Skeletal muscle tissue (tissue), 4 donors: ENCODE data around the gene ALAD. TPM values are rescaled to one million over a fixed set of nuclear protein-coding genes. Genes with fewer than 3 reads are reported as not detected.

Experiments
- H3K27ac ChIP-seq: one replicate; pipeline ENCODE4 v1.7.0; 2013; ENCODE audit warnings: mild to moderate bottlenecking, low read depth, low read length, inconsistent platforms
- H3K27me3 ChIP-seq, 3 donors: one replicate each; pipeline ENCODE4 v1.7.0; 2013; ENCODE audit warnings: low read length in 3 of 3; ENCODE audit not compliant: control insufficient read depth in 3 of 3, insufficient read depth in 3 of 3
- H3K36me3 ChIP-seq, 3 donors: one replicate each; pipeline ENCODE4 v1.7.0; 2013; ENCODE audit warnings: low read length in 3 of 3; ENCODE audit not compliant: control insufficient read depth in 3 of 3, insufficient read depth in 3 of 3
- H3K4me1 ChIP-seq, 3 donors: one replicate each; pipeline ENCODE4 v1.7.0; 2013; ENCODE audit warnings: low read length in 3 of 3, mild to moderate bottlenecking in 3 of 3; ENCODE audit not compliant: control insufficient read depth in 3 of 3, insufficient read depth in 3 of 3
- H3K4me3 ChIP-seq, 3 donors: one replicate each; pipeline ENCODE4 v1.7.0; 2013; ENCODE audit warnings: low read length in 3 of 3
- H3K9ac ChIP-seq, 3 donors: one replicate each; pipeline ENCODE4 v1.7.0; 2013; ENCODE audit warnings: low read length in 3 of 3, mild to moderate bottlenecking in 3 of 3, moderate library complexity in 2 of 3, low read depth in 1 of 3
- H3K9me3 ChIP-seq, 3 donors: one replicate each; pipeline ENCODE4 v1.7.0; 2013; ENCODE audit warnings: low read length in 3 of 3; ENCODE audit not compliant: control insufficient read depth in 3 of 3
- total RNA-seq: library from RNA; depleted of rRNA; stranded (reverse); fragments of >200 nt; gene quantifications from one replicate; pipeline ENCODE4 v1.2.3, GENCODE V29; 2014
- donor health status: Osteomylitis.

ALAD gene
- total RNA-seq, 1 donor from 2014 or later = 8.4 TPM

DNA sequence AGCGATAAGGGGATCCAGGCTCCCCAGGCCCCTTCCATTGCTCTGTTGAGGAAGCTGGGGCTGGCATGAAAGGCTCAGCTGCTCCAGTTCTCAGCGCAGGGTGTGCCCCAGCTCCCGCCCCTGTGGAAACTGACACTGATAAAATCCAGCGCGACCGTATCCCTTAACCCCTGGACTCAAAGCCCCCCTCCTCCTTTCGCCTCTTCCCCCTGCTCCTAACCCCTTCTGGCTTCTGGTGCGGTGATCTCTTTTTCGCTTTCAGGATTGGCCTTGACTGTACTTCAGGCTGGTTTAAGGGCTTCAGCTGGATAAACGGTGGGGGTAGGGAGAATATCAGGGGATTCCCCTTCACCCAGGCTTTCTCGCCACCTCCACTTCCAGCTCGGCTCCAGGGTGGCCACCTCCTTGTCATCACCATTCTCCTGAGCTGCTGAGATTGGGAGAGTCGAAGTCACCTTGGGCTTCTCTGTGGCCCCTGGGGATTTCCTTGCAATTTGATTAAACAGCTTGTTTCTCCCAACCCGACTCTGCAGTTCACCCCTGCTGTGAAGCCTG, 50.9 kb downstream of the ALAD start:
- Histone ChIP-seq H3K4me3 (peak overlapping the region in 2 of 3 donors; percentile 12 to 41), H3K9me3 (no peaks in the 10 kb centered on the region), H3K27ac (no peak overlapping the region), H3K9ac (no peak overlapping the region), H3K36me3 (no peaks in the 10 kb centered on the region), H3K27me3 (peaks cover 29 to 45% (median 33%) of the 10 kb centered on the region in 3 donors), H3K4me1 (peaks cover 6 to 11% (median 9%) of the 10 kb centered on the region in 3 donors)

DNA sequence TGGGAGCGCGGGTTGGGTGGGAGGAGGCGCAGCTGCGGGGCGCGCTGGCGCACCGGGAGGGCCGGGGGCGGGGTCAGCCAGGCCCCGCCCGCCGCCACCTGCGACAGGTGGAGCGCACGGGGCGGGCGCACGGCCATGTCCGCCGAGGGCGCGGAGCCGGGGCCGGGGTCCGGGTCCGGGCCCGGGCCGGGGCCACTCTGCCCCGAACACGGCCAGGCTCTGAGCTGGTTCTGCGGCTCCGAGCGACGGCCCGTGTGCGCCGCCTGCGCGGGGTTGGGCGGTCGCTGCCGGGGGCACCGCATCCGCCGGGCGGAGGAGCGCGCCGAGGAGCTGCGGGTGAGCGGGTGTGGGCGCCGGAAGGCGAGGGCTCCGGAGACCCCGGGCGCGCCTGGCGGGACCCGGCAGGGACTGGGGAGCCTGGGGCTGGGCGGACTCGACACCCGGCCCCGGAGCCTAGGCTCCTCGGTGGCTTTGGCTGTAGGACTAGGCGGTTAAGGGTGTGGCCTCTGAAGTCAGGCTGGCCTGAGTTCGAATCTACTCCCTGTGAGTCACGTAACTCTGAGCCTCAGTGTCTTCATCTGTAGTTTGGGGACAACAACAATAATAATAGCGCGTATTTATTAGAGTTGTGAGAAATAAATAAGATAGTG, 51.5 kb downstream of the ALAD start, which contains the start of gene BSPRY:
TSS of gene BSPRY (plus strand) at position 97 of the 650 bp plus-strand sequence. CDS start at position 136, 39 bp downstream.
- no peak within 1 kb of the TSS for H3K27ac ChIP-seq
- peaks cover 29 to 43% (median 33%) of the 10 kb centered on the region in 3 donors for H3K27me3 ChIP-seq
- H3K9ac ChIP-seq = peak within 1 kb of the TSS in 1 of 3 donors; percentile 57
- peaks cover 6 to 11% (median 9%) of the 10 kb centered on the region in 3 donors for H3K4me1 ChIP-seq
- H3K36me3 ChIP-seq = no peaks in the 10 kb centered on the region
- no peaks in the 10 kb centered on the region for H3K9me3 ChIP-seq
- H3K4me3 ChIP-seq = peak within 1 kb of the TSS in 2 of 3 donors; percentile 27 to 41

DNA sequence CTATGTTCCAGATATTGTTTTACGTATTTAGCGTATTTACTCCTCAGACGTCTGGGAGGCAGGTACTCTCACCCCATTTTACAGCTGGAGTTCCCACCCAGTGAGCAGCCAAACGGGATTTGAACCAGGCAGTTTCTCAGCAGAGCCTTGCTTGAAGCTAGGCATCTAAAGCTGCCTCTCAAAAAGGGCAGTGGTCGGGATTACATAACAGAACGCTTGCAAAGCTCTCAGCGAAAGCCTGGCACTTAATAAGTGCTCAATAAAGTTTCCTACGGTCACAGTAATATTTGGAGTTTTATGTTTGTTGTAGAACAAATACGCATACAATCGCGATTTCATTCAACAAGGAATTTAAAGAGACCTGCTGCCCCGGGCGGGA, 52.0 kb downstream of the ALAD start:
- H3K36me3 ChIP-seq = no peaks in the 10 kb centered on the region
- peaks cover 6 to 11% (median 9%) of the 10 kb centered on the region in 3 donors for H3K4me1 ChIP-seq
- no peak overlapping the region for H3K9ac ChIP-seq
- peaks cover 29 to 38% (median 31%) of the 10 kb centered on the region in 3 donors for H3K27me3 ChIP-seq
- no peak overlapping the region for H3K4me3 ChIP-seq
- H3K9me3 ChIP-seq = no peaks in the 10 kb centered on the region
- no peak overlapping the region for H3K27ac ChIP-seq

DNA sequence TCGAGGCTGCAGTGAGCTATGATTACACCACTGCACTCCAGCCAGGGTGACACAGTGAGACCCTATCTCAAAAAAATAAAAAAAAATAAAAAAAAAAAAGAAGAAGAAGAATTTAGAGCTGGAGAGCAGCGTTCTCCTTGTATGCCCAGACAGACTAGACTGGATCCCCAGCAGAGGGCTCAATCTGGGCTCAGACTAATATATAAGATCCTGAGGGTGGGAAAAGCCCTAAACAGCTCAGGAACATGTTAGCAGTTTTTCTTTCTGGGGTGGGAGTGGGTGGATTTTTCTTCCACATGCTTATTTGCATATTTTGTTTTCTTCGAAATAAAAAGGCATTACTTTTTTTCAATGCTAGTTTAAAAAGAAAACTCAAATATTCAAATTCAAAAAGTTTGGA, 52.6 kb downstream of the ALAD start:
- peaks cover 6 to 13% (median 11%) of the 10 kb centered on the region in 3 donors for H3K4me1 ChIP-seq
- H3K36me3 ChIP-seq = no peaks in the 10 kb centered on the region
- no peak overlapping the region for H3K9ac ChIP-seq
- no peak overlapping the region for H3K4me3 ChIP-seq
- H3K27me3 ChIP-seq = peaks cover 25 to 35% (median 28%) of the 10 kb centered on the region in 3 donors
- no peak overlapping the region for H3K27ac ChIP-seq
- H3K9me3 ChIP-seq = no peaks in the 10 kb centered on the region

DNA sequence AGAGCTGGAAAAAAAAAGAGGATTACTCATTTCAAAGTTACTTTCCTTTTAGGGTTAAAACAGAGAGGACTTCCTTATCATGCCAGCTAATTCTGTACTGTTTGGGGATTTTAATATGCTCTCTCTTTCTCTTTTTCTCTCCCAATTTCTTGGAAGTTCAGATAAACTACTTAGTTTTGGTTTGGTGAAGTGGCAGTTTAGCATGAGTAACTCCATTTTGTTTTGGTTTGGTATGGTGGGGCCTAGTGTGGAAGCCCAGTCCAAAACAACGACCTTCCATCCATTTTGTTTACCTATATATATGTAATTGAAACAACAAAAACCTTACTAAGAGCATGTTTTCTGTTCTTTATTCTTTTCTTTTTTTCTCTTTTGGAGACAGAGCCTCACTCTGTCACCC, 55.4 kb downstream of the ALAD start:
- Histone ChIP-seq H3K4me1 (peaks cover 7 to 16% (median 11%) of the 10 kb centered on the region in 3 donors), H3K9me3 (no peaks in the 10 kb centered on the region), H3K9ac (no peak overlapping the region), H3K27ac (no peak overlapping the region), H3K27me3 (peaks cover 13 to 15% (median 14%) of the 10 kb centered on the region in 3 donors), H3K4me3 (no peak overlapping the region), H3K36me3 (no peaks in the 10 kb centered on the region)

DNA sequence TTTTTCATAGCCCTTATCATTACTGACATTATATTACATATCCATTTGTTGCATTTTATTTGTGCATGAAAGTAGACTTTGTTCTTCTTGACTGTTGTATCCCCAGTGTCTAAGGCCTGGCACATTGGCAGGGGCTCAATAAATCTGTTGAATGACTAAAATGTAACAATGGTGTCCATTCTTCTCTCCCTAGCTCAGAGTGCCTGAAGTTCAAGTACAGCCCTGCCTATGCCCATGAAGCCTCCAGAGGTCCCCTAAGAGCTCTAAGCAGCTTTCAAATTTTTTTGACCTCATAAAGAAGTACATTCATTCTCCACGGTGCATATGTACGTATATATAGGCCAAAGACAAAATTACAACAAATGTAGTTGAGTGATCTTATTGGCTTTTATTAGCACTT, 55.9 kb downstream of the ALAD start:
- no peak overlapping the region for H3K27ac ChIP-seq
- H3K36me3 ChIP-seq = no peaks in the 10 kb centered on the region
- H3K4me1 ChIP-seq = peaks cover 6 to 13% (median 6%) of the 10 kb centered on the region in 3 donors
- H3K4me3 ChIP-seq = no peak overlapping the region
- H3K9ac ChIP-seq = no peak overlapping the region
- H3K27me3 ChIP-seq = peaks cover 8 to 10% (median 9%) of the 10 kb centered on the region in 3 donors
- no peaks in the 10 kb centered on the region for H3K9me3 ChIP-seq

DNA sequence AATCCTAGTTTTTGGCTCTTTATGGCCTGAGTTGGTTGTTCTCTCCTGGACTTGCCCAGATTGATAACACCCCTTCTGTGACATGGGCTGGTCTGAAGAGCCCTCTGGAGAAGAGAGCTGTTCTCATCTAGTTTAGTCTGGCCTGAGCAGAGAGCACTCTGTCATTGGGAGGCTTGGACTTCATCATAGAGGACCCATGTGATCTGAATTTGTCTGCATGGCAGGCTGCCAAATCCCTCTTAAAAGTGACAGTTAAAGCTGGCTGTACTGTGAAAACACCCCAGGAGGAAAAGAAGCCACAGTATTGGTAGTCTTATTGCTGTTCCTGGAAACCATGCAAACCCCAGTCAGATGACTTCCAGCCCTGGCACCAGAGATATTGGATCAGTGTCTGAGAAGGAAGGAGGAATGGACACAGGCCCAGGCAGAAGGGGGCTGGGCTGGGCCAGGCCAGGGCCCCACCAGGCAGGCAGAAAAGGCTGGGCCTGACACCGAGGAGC, 57.3 kb downstream of the ALAD start:
- Histone ChIP-seq H3K9ac (peak overlapping the region in 1 of 3 donors; percentile 40), H3K4me3 (no peak overlapping the region), H3K9me3 (no peaks in the 10 kb centered on the region), H3K36me3 (no peaks in the 10 kb centered on the region), H3K27me3 (peaks cover 0 to under 1% (median under 1%) of the 10 kb centered on the region in 3 donors), H3K4me1 (peaks cover 5 to 12% (median 10%) of the 10 kb centered on the region in 3 donors), H3K27ac (peak overlapping the region; percentile 67)

DNA sequence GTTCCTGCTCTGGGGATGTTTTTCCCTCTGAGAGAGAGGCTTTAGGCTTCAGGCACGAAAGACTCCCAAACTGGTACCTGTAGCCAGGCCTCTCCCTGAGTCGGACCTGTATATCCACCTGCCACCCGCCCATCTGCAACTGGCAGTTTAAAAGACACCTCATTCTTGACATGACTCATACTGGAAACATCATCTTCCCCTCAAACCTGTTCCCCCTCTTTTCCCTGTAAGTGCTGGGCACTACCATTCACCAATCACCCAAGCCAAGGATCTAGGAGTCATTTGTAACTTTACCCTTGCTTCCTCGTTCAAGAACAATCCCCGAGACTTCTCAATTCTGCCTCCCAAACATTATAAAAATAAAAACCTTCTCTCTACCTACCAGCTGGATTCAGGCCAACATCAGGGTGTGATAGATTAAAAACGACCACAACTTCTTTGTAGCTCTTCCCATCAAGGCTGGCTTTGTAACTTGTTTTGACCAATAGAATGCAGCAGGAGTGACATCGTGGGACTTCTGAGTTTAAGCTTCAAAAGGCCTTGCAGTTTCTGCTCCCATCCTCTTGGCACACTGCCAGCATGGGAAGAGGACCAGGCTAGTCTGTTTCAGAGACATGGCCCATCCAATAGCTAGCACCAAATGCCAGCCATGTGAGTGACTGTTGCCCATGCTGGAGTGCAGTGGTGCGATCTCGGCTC, 59.2 kb downstream of the ALAD start:
- H3K9ac ChIP-seq = no peak overlapping the region
- H3K27me3 ChIP-seq = no peaks in the 10 kb centered on the region
- no peak overlapping the region for H3K4me3 ChIP-seq
- no peaks in the 10 kb centered on the region for H3K36me3 ChIP-seq
- peaks cover 5 to 12% (median 10%) of the 10 kb centered on the region in 3 donors for H3K4me1 ChIP-seq
- no peaks in the 10 kb centered on the region for H3K9me3 ChIP-seq
- no peak overlapping the region for H3K27ac ChIP-seq

DNA sequence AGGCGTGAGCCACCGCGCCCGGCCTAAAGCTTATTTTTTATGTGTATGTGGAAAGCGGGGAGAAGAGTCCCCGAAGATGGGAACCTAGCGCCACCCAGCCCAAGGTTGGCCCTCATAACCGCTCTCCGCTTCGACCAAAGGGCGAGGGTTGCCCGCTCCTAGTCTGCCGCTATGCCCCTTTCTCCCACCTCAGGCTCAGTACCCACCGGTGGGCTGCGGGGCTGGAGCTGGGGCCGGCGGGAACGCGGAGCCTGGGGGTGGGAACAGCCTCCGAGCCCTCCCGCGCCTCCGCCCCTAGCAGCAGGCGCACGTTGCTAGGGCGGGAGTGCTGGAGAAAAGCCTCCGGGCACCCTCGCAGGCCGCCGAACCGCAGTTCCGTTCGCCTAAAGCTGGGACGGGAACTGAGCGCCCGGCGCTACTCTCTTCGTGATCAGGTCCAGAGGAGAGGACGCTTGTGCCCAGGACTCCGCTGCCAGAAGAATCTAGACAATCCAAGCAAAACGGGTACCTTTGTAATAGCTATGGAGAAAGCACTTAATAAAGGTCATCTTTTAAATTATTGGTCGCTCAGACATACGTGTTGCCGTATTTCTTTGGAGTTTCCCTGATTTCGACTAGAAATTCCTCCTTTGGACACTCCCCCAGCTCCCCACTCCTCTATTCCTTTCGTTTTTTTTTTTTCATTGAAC, 60.9 kb downstream of the ALAD start, which contains the start of gene WDR31:
TSS of gene WDR31 (minus strand) at position 265 of the 689 bp plus-strand sequence. CDS start 8,253 bp downstream, outside the sequence.
- no peaks in the 10 kb centered on the region for H3K9me3 ChIP-seq
- H3K4me1 ChIP-seq = peaks cover 5 to 12% (median 10%) of the 10 kb centered on the region in 3 donors
- H3K27me3 ChIP-seq = no peaks in the 10 kb centered on the region
- H3K9ac ChIP-seq = peak within 1 kb of the TSS; percentile 36 to 83 (median 78)
- H3K36me3 ChIP-seq = no peaks in the 10 kb centered on the region
- H3K4me3 ChIP-seq = peak within 1 kb of the TSS; percentile 87 to 93 (median 90)
- H3K27ac ChIP-seq = no peak within 1 kb of the TSS
